Stomach (tissue), 9 donors: Measurements from ENCODE around the gene TTLL11. TPM values are rescaled to one million over a fixed set of nuclear protein-coding genes. Genes with fewer than 3 reads are reported as not detected.
"Not testable (repeated sequence)": the region's sequence is repeated elsewhere in the genome, so short reads cannot be mapped to it uniquely, and the experiment has no call there.

Experiments used
- DNase-seq, 2 donors: peaks; one replicate each; pipeline versions ENCODE4 v3.0.0 to v3.0.0-alpha.2; 2013 to 2019
- H3K27ac ChIP-seq, 5 donors: fragments of 200-600 bp in 4 of 5; sonication (generic) in 4 of 5; one replicate each; pipeline ENCODE4 v1.5.1; 2013 to 2019; ENCODE audit warnings: mild to moderate bottlenecking in 1 of 5, moderate library complexity in 1 of 5
- H3K27me3 ChIP-seq, 3 donors: fragments of 200-600 bp; sonication (generic); one replicate each; pipeline ENCODE4 v1.5.1; 2017 to 2019; ENCODE audit warnings: mixed run types in 1 of 3
- H3K36me3 ChIP-seq, 4 donors: fragments of 200-600 bp; sonication (generic); 1 replicate in 3 of 4; 2 replicates in 1 of 4; pipeline ENCODE4 v1.5.1; 2016 to 2019
- H3K4me1 ChIP-seq, 4 donors: fragments of 200-600 bp; sonication (generic); one replicate each; pipeline ENCODE4 v1.5.1; 2016 to 2019
- H3K4me3 ChIP-seq, 4 donors: fragments of 200-600 bp; sonication (generic) in 3 of 4; one replicate each; pipeline ENCODE4 v1.5.1; 2016 to 2019; ENCODE audit warnings: mild to moderate bottlenecking in 1 of 4
- H3K9me3 ChIP-seq, 4 donors: fragments of 200-600 bp; sonication (generic); one replicate each; pipeline ENCODE4 v1.5.1; 2016 to 2019
- CTCF ChIP-seq, 7 experiments: fragments of 450-650 bp in 4 of 7; fragments of 200-600 bp in 3 of 7; sonication (generic) in 3 of 7; IDR thresholded peaks; one replicate each; pipeline ENCODE4 v1.5.1; 2016 to 2019; ENCODE audit warnings: antibody characterized with exemption in 7 of 7, control low read depth in 2 of 7, mild to moderate bottlenecking in 1 of 7
- EP300 ChIP-seq: sonication (generic); formaldehyde crosslinking; IDR thresholded peaks from one replicate; pipeline ENCODE4 v1.6.1; 2017; ENCODE audit warnings: antibody characterized with exemption
- POLR2A ChIP-seq, 4 donors: fragments of 450-650 bp; IDR thresholded peaks; one replicate each; pipeline ENCODE4 v1.6.1; 2016; ENCODE audit warnings: antibody characterized with exemption in 4 of 4, control low read depth in 2 of 4, mild to moderate bottlenecking in 1 of 4, moderate library complexity in 1 of 4
- POLR2AphosphoS5 ChIP-seq, 3 donors: sonication (generic); formaldehyde crosslinking; IDR thresholded peaks; one replicate each; pipeline ENCODE4 v1.6.1; 2016; ENCODE audit warnings: antibody characterized with exemption in 3 of 3
- WGBS, 5 donors: extraction: QIAGEN DNeasy Blood & Tissue Kit in 3 of 5; methylation state at CpG; one replicate each; pipeline versions ENCODE4 v1.1.5 to v1.1.7; 2013 to 2018; 5-methylcytosine and 5-hydroxymethylcytosine counted together
- intact Hi-C: fragments of 100-400 bp; cut with DNase I; formaldehyde crosslinking; loops from one replicate; pipeline ENCODE4 v1.15.1; 2023; ENCODE audit warnings: low total_unique reads
- polyA plus RNA-seq, 3 donors: library from polyadenylated mRNA; stranded (reverse); fragments of 200-250 nt; gene quantifications; one replicate each; pipeline ENCODE4 v1.2.3, GENCODE V29; 2013
- total RNA-seq, 5 donors: library from RNA; depleted of rRNA; stranded (reverse); fragments of >200 nt; gene quantifications; one replicate each; pipeline versions ENCODE4 v1.1.0 to v1.2.3, GENCODE V29; 2014 to 2016
- donor health status: healthy with polysubstance abuse.
- donor health status: Bipolar disorder and iron deficiency.
- donor health status: healthy.

TTLL11 gene
- total and polyA plus RNA-seq, 8 donors, result 3.6 to 18.2 (median 9.4) TPM

- no peak overlapping the region for H3K4me3 ChIP-seq
- no peaks in the 10 kb centered on the region for H3K36me3 ChIP-seq
- 42 to 91% (median 86%) methylated on average over 2 of the region's 2 CpGs for WGBS, 5 donors
- intact Hi-C loops, result no loop called here
- no peak overlapping the region for H3K27ac ChIP-seq
- H3K4me1 ChIP-seq, result no peaks in the 10 kb centered on the region
- DNase-seq, result no peak
- TF ChIP-seq POLR2AphosphoS5 (IDR thresholded peaks at IDR 0.05) (no peak), EP300 (no peak), CTCF (IDR thresholded peaks at IDR 0.05) (no peak), POLR2A (IDR thresholded peaks at IDR 0.05) (no peak)
- H3K9me3 ChIP-seq, result no peaks in the 10 kb centered on the region
- H3K27me3 ChIP-seq, result no peaks in the 10 kb centered on the region
These were observed 296.0 kb downstream of the TTLL11 start for GRCh38 chr9:121797081-121797480.

GRCh38 chr9:121794334-121794733 is 298.8 kb downstream of the TTLL11 start:
- H3K36me3 ChIP-seq, H3K27me3 ChIP-seq, H3K27ac ChIP-seq, H3K4me1 ChIP-seq, intact Hi-C loops, H3K9me3 ChIP-seq, H3K4me3 ChIP-seq, DNase-seq: not testable (repeated sequence)
- 62 to 85% (median 81%) methylated on average over 6 of the region's 6 CpGs for WGBS, 5 donors

GRCh38 chr9:121792476-121792875 is 300.6 kb downstream of the TTLL11 start:
- H3K9me3 ChIP-seq, DNase-seq, intact Hi-C loops, H3K4me3 ChIP-seq, H3K4me1 ChIP-seq, H3K27me3 ChIP-seq, H3K27ac ChIP-seq, H3K36me3 ChIP-seq: not testable (repeated sequence)
- WGBS, 5 donors, result 88 to 94% (median 89%) methylated on average over 10 of the region's 10 CpGs

- Histone ChIP-seq H3K27ac (no peak overlapping the region), H3K9me3 (no peaks in the 10 kb centered on the region), H3K4me3 (no peak overlapping the region), H3K36me3 (peaks cover 0 to 10% (median 8%) of the 10 kb centered on the region in 4 donors), H3K4me1 (no peaks in the 10 kb centered on the region), H3K27me3 (no peaks in the 10 kb centered on the region)
- TF ChIP-seq EP300, result no peak
- TF ChIP-seq POLR2AphosphoS5 (IDR thresholded peaks at IDR 0.05), result no peak
- TF ChIP-seq POLR2A (IDR thresholded peaks at IDR 0.05), result no peak
- TF ChIP-seq CTCF (IDR thresholded peaks at IDR 0.05), result no peak
- no peak for DNase-seq
- intact Hi-C loops, result no loop called here
- WGBS, 5 donors, result 68 to 76% (median 72%) methylated on average over 5 to 14 of the region's 14 CpGs
These were observed 302.3 kb downstream of the TTLL11 start for GRCh38 chr9:121790841-121791240.

GRCh38 chr9:121788686-121789366 is 304.3 kb downstream of the TTLL11 start:
- Histone ChIP-seq H3K27me3 (no peaks in the 10 kb centered on the region), H3K27ac (no peak overlapping the region), H3K4me3 (no peak overlapping the region), H3K4me1 (no peaks in the 10 kb centered on the region), H3K36me3 (peaks cover 8 to 30% (median 28%) of the 10 kb centered on the region in 4 donors), H3K9me3 (no peaks in the 10 kb centered on the region)
- peak in 1 of 2 donors; percentile 1 for DNase-seq
- WGBS, 5 donors, result 87 to 96% (median 92%) methylated on average over 14 to 15 of the region's 15 CpGs
- TF ChIP-seq POLR2AphosphoS5 (IDR thresholded peaks at IDR 0.05) (no peak), POLR2A (IDR thresholded peaks at IDR 0.05) (no peak), CTCF (IDR thresholded peaks at IDR 0.05) (no peak), EP300 (no peak)
- intact Hi-C loops, result no loop called here
